EH (cell line): ENCODE data around the gene SDR9C7.
"Not testable (repeated sequence)": the region's sequence is repeated elsewhere in the genome, so short reads cannot be mapped to it uniquely, and the experiment has no call there.

ENCODE experiments used
- DNase-seq: peaks from one replicate; pipeline ENCODE4 v3.0.0-alpha.2; 2015; ENCODE audit warnings: low read depth

The SDR9C7 gene

DNA sequence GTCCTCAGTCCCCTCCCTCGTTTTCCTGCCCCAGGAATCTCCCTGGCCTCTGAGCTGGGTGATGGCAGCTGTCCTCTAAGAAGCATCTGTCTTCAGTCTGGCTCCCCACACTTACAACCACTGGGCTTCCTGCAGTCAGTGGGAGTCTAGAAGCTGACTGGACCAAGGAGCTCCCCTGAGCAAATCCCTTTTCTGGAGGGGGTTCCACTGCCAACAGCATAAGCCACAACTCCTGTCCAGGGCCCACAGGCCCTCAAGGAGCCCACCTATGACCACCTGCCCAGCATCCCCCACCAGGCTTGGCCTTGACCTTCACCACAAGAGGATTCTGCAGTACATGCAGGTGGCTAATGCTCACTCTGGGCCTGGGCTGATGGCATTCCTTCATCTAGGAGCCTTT, 19.1 kb upstream of the SDR9C7 start:
- no peak for DNase-seq

GRCh38 chr12:56951582-56952339, 17.6 kb upstream of the SDR9C7 start:
- no peak for DNase-seq

- DNase-seq, result no peak
Measured at GRCh38 chr12:56948881-56949280, 14.7 kb upstream of the SDR9C7 start.

- no peak for DNase-seq
Measured at GRCh38 chr12:56948457-56948777, 14.2 kb upstream of the SDR9C7 start.

DNA sequence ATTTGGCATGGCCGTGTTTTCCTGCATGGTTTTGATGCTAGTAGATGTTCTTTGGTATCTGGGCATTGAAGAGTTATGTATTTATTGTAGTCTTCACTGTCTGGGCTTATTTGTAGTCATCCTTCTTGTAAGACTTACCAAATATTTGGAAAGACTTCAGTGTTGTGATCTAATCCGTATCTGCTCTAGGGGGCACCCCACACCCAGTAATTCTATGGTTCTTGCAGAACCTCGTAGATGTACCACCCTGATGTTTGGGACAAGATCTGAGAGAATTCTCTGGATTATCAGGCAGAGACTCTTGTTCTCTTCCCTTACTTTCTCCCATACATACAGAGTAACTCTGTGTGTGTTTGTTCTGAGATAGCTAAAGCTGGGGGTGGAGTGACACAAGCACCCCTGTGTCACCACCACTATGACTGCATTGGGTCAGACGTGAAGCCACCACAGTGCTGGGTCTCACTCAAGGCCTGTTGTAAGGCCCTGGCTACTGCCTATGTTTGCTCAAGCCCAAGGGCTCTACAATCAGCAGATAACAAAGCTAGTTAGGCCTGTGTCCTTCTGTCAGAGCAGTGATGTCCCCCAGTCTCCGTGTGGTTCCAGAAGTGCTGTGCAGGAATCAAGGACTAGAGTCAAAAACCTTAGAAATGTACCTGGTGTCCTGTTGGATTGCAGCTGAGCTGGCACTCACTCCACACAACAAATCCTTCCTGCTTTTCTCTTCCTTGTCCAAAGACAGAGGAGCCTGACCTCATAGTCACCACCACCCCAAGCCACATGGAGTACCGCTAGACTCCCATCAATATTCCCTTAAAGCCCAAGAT, 13.6 kb upstream of the SDR9C7 start:
- DNase-seq, result peak; percentile 19

DNA sequence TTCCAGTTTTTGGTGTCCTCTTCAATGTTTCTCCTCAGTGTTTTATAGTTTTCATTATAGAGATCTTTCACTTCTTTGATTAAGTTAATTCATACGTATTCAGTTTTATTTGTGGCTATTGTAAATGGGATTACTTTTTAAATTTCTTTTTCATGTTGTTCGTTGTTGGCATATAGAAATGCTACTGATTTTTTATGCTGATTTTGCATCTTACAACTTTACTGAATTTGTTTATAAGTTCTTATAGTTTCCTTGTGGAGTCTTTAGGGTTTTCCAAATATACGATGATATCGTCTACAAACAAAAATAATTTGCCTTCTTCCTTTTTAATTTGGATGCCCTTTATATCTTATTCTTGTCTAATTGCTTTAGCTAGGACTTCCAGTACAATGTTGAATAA, 9.7 kb upstream of the SDR9C7 start:
- no peak for DNase-seq

DNA sequence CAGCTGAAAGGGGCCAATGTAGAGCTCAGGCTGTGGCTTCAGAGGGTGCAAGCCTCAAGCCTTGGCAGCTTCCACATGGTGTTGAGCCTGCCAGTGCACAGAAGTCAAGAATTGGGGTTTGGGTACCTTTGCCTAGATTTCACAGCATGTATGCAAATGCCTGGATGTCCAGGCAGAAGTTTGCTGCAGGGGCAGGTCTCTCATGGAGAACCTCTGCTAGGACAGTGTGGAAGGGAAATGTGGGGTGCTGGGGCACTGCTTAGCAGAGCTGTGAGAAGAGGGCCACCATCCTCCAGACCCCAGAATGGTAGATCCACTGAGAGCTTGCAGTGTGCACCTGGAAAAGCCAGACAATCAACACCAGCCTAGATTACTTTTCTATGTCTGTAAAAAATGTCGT, 9.2 kb upstream of the SDR9C7 start:
- not testable (repeated sequence) for DNase-seq

DNA sequence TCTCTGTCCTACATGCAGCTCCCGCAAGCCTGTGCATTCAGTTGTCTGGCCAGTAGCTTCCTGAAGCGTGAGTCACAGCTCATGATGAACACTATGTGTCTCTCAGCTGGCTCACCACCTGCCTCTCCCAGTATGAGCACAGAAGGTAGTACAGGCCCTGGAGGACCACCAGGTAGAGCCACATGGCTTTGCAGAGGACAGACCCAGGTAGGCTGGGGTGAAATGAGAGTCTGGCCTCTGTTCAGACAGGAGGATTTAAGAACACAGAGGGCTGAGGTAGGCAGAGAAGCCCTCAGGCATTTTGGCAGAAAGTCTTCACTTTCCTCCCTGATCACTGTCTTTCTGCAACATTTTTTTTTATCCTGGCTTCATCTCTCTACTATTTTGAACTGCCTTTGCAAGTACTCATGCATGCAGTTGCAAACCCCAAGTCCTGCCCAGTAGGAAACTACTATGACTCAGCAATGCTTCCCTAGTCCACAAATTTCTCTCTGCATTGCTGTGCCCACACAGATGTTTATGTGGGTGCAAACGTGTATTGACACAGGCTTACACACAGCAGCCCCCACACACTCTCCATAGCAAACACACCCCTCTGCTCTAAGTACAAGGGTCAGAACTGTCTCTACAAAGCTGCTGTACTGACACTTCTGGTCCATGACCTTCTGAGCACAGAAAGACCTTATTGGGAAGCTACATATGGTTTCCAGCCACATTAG, 7.2 kb upstream of the SDR9C7 start:
- peak; percentile 74 for DNase-seq

GRCh38 chr12:56940942-56941298, 6.7 kb upstream of the SDR9C7 start:
- DNase-seq, result not testable (repeated sequence)

GRCh38 chr12:56935752-56936151, 1.5 kb upstream of the SDR9C7 start:
- DNase-seq, result no peak

GRCh38 chr12:56935157-56935556, 949 bp upstream of the SDR9C7 start:
- no peak for DNase-seq

GRCh38 chr12:56932867-56933266, 1.3 kb downstream of the SDR9C7 start:
- DNase-seq, result no peak

DNA sequence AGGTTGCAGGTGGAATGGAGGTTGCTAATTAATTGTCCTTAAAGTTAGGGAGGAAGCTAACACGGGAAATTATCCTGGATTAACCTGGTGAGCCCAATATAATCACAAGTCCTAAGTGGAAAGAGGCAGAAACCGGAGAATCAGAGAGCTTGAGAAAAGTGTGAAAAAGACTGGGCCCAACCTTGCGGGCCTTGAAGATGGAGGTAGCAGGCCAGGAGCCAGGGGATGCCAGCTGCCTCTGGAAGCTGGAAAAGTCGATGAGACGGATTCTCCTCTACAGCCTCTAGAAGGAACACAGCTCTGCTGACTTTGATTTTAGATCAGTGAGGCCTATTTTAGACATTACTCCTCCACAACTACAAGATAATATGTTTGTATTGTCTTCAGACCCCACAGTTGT, 2.1 kb downstream of the SDR9C7 start:
- no peak for DNase-seq

GRCh38 chr12:56931474-56931978, 2.7 kb downstream of the SDR9C7 start:
- DNase-seq, result peak; percentile 67

DNA sequence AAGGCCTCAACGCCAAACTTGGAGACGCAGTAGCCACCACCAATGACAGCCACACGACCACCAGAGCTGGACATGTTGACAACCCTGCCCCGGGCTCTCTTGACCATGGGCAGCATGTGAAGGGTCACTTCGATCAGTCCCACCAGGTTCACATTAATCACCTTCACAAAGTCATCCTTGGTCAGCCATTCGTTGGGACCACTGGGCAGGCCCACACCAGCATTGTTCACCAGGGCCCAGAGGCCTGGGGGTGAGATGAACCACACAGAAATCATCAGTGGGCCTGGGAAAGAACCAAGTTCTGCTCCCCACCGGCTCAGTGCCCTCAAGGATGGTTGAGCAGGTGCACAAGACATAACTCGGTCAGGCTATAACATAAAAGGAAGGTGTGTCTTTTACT, 4.0 kb downstream of the SDR9C7 start:
- no peak for DNase-seq

DNA sequence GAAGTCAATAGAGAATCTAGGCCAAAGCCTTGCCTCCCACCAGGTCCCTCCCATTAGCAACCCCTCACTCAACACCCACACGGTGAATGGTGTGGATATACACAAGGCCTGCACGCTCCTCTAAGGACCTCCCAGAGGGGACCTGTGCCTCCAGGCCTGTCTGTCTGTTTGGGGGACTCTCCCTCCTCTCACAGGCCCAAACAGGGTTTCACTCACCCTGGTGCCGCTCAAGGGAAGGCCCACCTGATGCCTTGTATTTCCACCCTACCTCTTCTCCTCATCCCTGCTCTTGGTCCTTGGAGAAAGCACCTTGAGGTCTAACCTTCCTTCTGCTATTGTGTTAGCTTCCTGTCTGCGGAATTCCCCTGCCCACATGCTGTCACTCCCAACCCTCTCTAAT, 4.4 kb downstream of the SDR9C7 start:
- DNase-seq, result no peak

DNA sequence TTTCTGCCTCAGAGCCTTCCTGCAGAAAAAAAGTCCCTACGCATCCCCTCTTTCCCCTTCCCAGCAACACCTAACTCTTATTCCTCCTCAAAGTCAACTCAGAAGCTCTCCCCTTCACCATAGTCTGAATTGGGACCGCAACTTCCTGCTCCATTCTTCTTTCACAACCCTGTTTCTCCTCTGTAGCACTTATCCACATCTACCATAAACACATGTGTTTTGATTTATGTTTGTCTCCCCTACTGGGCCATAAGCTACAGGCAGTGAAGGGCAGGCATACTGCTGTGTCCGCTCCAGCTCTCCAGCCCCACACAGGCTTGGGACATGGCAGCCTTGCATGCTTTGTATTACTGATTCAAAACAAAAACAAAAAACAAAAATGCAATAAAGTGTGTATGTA, 5.9 kb downstream of the SDR9C7 start:
- DNase-seq, result no peak

DNA sequence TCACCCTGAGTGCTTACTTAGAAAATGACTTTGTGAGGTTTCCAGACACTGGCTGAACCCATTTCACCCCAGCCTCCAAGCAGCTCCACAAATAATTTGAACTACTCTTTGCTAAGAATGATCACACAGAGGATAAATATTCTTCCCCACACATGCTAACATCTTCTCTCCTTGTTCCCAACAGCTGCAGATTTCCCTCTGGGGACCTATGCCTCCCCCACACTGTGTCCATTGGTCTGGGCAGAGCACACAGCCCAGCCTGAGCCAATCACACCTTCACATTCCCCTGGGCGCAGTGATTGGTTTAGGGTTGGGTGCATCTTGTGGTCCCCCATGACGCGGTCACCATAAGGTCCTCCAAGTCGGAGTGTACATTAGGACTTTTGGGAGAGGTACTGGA, 6.9 kb downstream of the SDR9C7 start:
- no peak for DNase-seq

GRCh38 chr12:56922031-56922430, 12.2 kb downstream of the SDR9C7 start:
- DNase-seq, result no peak

DNA sequence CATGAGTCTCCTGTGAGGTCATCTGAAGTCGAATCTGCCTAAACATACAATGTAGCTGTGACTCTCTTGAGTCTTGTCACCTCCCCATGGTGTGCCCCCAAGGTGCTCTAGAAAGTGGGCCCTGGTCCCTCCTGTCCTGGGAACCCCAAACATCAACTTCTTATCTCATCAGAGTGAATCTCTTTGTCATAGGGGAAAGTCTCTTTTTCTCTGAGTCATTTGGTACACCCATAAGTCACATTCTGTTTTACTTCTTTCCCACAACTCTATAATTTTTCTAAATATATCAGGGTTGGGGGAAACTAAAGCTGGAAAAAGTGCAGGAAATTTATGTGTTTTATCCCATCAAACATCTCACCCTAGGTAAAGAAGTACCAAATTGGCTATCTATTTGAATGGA, 12.9 kb downstream of the SDR9C7 start:
- DNase-seq, result no peak

GRCh38 chr12:56918139-56918538, 16.1 kb downstream of the SDR9C7 start:
- DNase-seq, result not testable (repeated sequence)

DNA sequence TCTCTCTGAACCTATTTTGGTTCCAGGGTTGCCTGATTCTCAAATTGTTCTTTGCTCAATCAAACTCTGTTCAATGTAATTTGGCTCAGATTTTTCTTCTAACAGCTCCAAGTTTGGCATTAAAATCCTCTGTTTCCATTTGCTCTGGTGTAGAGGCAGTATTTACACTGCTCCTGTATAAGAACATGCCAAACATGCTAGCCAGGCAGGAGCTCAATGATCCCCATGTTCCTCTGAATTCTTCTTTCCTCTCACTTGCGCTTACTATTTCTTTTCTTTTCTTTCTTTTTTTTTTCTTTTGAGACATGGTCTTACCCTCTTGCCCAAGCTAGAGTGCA, 17.2 kb downstream of the SDR9C7 start:
- DNase-seq, result no peak
